Measurements from ENCODE around the gene SLC35C1. TPM values are rescaled to one million over a fixed set of nuclear protein-coding genes. Genes with fewer than 3 reads are reported as not detected.

The SLC35C1 gene
- total and polyA plus RNA-seq, 2 of the 8 experiments (the other 6 are each of a cell fraction or from before 2014, with no cell fraction given), result 4.6 to 10.6 TPM

DNA sequence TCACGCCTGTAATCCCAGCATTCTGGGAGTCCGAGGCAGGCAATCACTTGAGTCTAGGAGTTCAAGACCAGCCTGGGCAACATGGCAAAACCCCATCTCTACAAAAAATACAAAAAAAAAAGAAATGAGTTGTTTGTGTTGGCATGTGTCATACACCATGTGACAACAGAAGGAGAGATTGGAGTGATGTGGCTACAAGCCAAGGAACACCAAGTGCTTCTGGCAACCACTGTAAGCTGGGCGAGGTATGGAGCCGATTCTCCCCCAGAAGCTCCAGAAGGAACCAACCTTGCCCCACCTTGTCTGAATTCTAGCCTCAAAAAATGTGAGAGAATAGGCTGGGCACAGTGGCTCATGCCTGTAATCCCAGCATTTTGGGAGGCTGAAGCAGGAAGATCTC, 39.1 kb upstream of the SLC35C1 start:
- no peak overlapping the region for H3K56ac ChIP-seq (replicated peaks; ENCODE audit: insufficient read length, low read depth, low read length)
- no peak overlapping the region for H3K4ac ChIP-seq (replicated peaks; ENCODE audit: insufficient read length, low read depth, low read length)
- H3K79me2 ChIP-seq (ENCODE audit: control insufficient read depth in 1 of 2, insufficient read depth in 2 of 2, low read length in 2 of 2), result no peaks in the 10 kb centered on the region
- no peak overlapping the region for H2BK20ac ChIP-seq (ENCODE audit: low read length)
- no peak overlapping the region for H2AFZ ChIP-seq (ENCODE audit: low read length)
- DNase-seq (ENCODE audit: low read depth in 1 of 2, low spot score in 2 of 2) (no peak), FAIRE-seq (no peak)
- TF ChIP-seq CTBP2 (IDR thresholded peaks at IDR 0.05; ENCODE audit: borderline replicate concordance, insufficient read depth, insufficient read length, low read length) (no peak), SIN3A (conservative IDR thresholded peaks at IDR 0.05 in 1 of 2, IDR thresholded peaks at IDR 0.05 in 1 of 2; ENCODE audit: low read depth in 1 of 2, low read length in 2 of 2) (no peak), RAD21 (IDR thresholded peaks at IDR 0.05 in 1 of 2, conservative IDR thresholded peaks at IDR 0.05 in 1 of 2; ENCODE audit: low read depth in 2 of 2, low read length in 2 of 2) (no peak), PHF8 (conservative IDR thresholded peaks at IDR 0.05; ENCODE audit: low read depth, low read length) (no peak), BACH1 (IDR thresholded peaks at IDR 0.05; ENCODE audit: low read length) (no peak), EZH2 (IDR thresholded peaks at IDR 0.05; ENCODE audit: low read depth, low read length, severe bottlenecking) (no peak), GTF2F1 (IDR thresholded peaks at IDR 0.05; ENCODE audit: borderline replicate concordance, low read depth, low read length) (no peak)
- no peaks in the 10 kb centered on the region for H3K36me3 ChIP-seq (ENCODE audit: control insufficient read depth in 2 of 4, insufficient read depth in 4 of 4, low read length in 3 of 4)
- no peak overlapping the region for H3K9ac ChIP-seq (replicated peaks in 1 of 4; ENCODE audit: extremely low read depth in 1 of 4, low read depth in 3 of 4, low read length in 3 of 4)
- H2BK120ac ChIP-seq (replicated peaks; ENCODE audit: low read depth, low read length), result no peak overlapping the region
- H3K79me1 ChIP-seq (ENCODE audit: low read depth, low read length), result no peaks in the 10 kb centered on the region
- no peak overlapping the region for H2BK12ac ChIP-seq (ENCODE audit: low read depth, low read length)
- no peak overlapping the region for H4K91ac ChIP-seq (replicated peaks; ENCODE audit: insufficient read length, low read length)
- H3K14ac ChIP-seq (ENCODE audit: insufficient read length), result no peak overlapping the region
- WGBS, 2 experiments (ENCODE audit: extremely low coverage in 1 of 2, insufficient coverage in 1 of 2, insufficient read length in 1 of 2, insufficient replicate concordance in 2 of 2, low coverage in 1 of 2, low lambda C conversion rate in 2 of 2, missing lambda C conversion rate in 1 of 2), result 95% methylated on average over 4 of the region's 4 CpGs; no CpG with 5 or more reads in 1 of the 2 experiments
- ChIA-PET CTCF (ENCODE audit: partially characterized antibody) (interaction anchor here (0.6 to 0.7 kb wide), 2 partner anchors 9 to 82 kb away, joined by 3 read pairs; no protein-coding TSS in a partner anchor), POLR2A (ENCODE audit: partially characterized antibody) (no interaction called here)
- H3K18ac ChIP-seq (ENCODE audit: extremely low read depth, low read length), result no peak overlapping the region
- H2BK5ac ChIP-seq (ENCODE audit: low read depth, low read length), result no peak overlapping the region
- no peaks in the 10 kb centered on the region for H3K4me1 ChIP-seq (replicated peaks in 1 of 4; ENCODE audit: control insufficient read depth in 3 of 4, insufficient read depth in 4 of 4, low read length in 3 of 4)
- no peak overlapping the region for H4K5ac ChIP-seq (ENCODE audit: insufficient read length, low read depth, low read length)
- no peaks in the 10 kb centered on the region; a peak in 2 of 7 replicates for H3K27me3 ChIP-seq (replicated peaks in 1 of 4; ENCODE audit: control insufficient read depth in 3 of 4, extremely low read depth in 1 of 4, insufficient read depth in 3 of 4, low read length in 3 of 4)
- no peak overlapping the region for H3K23ac ChIP-seq (ENCODE audit: insufficient read length)
- no peaks in the 10 kb centered on the region for H3K9me3 ChIP-seq (ENCODE audit: insufficient read depth in 2 of 2, low read depth in 1 of 2, low read length in 1 of 2)
- H2AK5ac ChIP-seq (ENCODE audit: low read depth, low read length), result no peak overlapping the region
- H3K23me2 ChIP-seq (ENCODE audit: low read depth, low read length), result no peaks in the 10 kb centered on the region
- no peak overlapping the region for H3K4me2 ChIP-seq (ENCODE audit: insufficient read depth in 1 of 2, low read depth in 2 of 2, low read length in 2 of 2)
- H3K27ac ChIP-seq (ENCODE audit: low read depth, low read length), result no peak overlapping the region
- H4K8ac ChIP-seq (ENCODE audit: extremely low read depth, insufficient read depth, low read length), result no peak overlapping the region
- H4K20me1 ChIP-seq (replicated peaks in 1 of 2; ENCODE audit: control insufficient read depth in 1 of 2, insufficient read depth in 2 of 2, low read length in 2 of 2), result no peaks in the 10 kb centered on the region
- no peak overlapping the region for H3K4me3 ChIP-seq (ENCODE audit: extremely low read depth in 1 of 4, insufficient read depth in 2 of 4, low read depth in 3 of 4, low read length in 4 of 4)
- H2BK15ac ChIP-seq (ENCODE audit: low read length), result no peak overlapping the region

Measured in H1 (cell line).